Measurements from ENCODE around the gene PLEKHB2. TPM values are rescaled to one million over a fixed set of nuclear protein-coding genes. Genes with fewer than 3 reads are reported as not detected.
"Not testable (repeated sequence)": the region's sequence is repeated elsewhere in the genome, so short reads cannot be mapped to it uniquely, and the experiment has no call there.

The PLEKHB2 gene
- total RNA-seq, 4 donors from 2014 or later = 40.4 to 52.9 (median 44.7) TPM

- no peak for DNase-seq (ENCODE audit: extremely low spot score)
- intact Hi-C loops (cut with DNase I) = no loop called here
- 86% methylated on average over 5 of the region's 5 CpGs for WGBS
- TF ChIP-seq POLR2AphosphoS5 (IDR thresholded peaks at IDR 0.05) (no peak), POLR2A (IDR thresholded peaks at IDR 0.05; ENCODE audit: low read depth) (no peak), EP300 (IDR thresholded peaks at IDR 0.05) (no peak), CTCF (IDR thresholded peaks at IDR 0.05) (no peak)
- Histone ChIP-seq H3K27me3 (no peaks in the 10 kb centered on the region), H3K36me3 (peaks cover 38 to 97% (median 76%) of the 10 kb centered on the region in 4 donors), H3K4me3 (no peak overlapping the region), H3K9me3 (no peaks in the 10 kb centered on the region), H3K4me1 (peaks cover 21 to 39% (median 27%) of the 10 kb centered on the region in 4 donors), H3K27ac (replicated peaks in 1 of 4) (no peak overlapping the region)
Observed at GRCh38 chr2:131076707-131077106, 28.4 kb upstream of the PLEKHB2 start.

- Histone ChIP-seq H3K27ac (replicated peaks in 1 of 4) (no peak overlapping the region), H3K9me3 (no peaks in the 10 kb centered on the region), H3K27me3 (no peaks in the 10 kb centered on the region), H3K36me3 (peaks cover 40 to 97% (median 78%) of the 10 kb centered on the region in 4 donors), H3K4me1 (peaks cover 21 to 39% (median 30%) of the 10 kb centered on the region in 4 donors), H3K4me3 (no peak overlapping the region)
- intact Hi-C loops (cut with DNase I) = no loop called here
- no peak for TF ChIP-seq CTCF (IDR thresholded peaks at IDR 0.05)
- no peak for TF ChIP-seq POLR2A (IDR thresholded peaks at IDR 0.05; ENCODE audit: low read depth)
- no peak for TF ChIP-seq POLR2AphosphoS5 (IDR thresholded peaks at IDR 0.05)
- TF ChIP-seq EP300 (IDR thresholded peaks at IDR 0.05) = no peak
- DNase-seq (ENCODE audit: extremely low spot score) = no peak
- 85% methylated on average over 11 of the region's 11 CpGs for WGBS
Observed at GRCh38 chr2:131077182-131077846, 27.8 kb upstream of the PLEKHB2 start.

GRCh38 chr2:131077966-131078365 lies 27.2 kb upstream of the PLEKHB2 start:
- WGBS = 80% methylated on average over 3 of the region's 3 CpGs
- Histone ChIP-seq H3K27me3 (no peaks in the 10 kb centered on the region), H3K4me1 (peaks cover 21 to 39% (median 30%) of the 10 kb centered on the region in 4 donors), H3K36me3 (peaks cover 41 to 93% (median 76%) of the 10 kb centered on the region in 4 donors), H3K9me3 (no peaks in the 10 kb centered on the region), H3K4me3 (no peak overlapping the region), H3K27ac (replicated peaks in 1 of 4) (no peak overlapping the region)
- DNase-seq (ENCODE audit: extremely low spot score) = no peak
- intact Hi-C loops (cut with DNase I) = no loop called here
- TF ChIP-seq POLR2AphosphoS5 (IDR thresholded peaks at IDR 0.05) (no peak), POLR2A (IDR thresholded peaks at IDR 0.05; ENCODE audit: low read depth) (no peak), CTCF (IDR thresholded peaks at IDR 0.05) (no peak), EP300 (IDR thresholded peaks at IDR 0.05) (no peak)

- DNase-seq (ENCODE audit: extremely low spot score); H3K27ac ChIP-seq (replicated peaks in 1 of 4); H3K9me3 ChIP-seq; intact Hi-C loops (cut with DNase I); H3K4me3 ChIP-seq; H3K27me3 ChIP-seq: not testable (repeated sequence)
- H3K4me1 ChIP-seq = peaks cover 11 to 33% (median 29%) of the 10 kb centered on the region in 4 donors
- WGBS = 94% methylated on average over 6 of the region's 6 CpGs
- peaks cover 41 to 79% (median 66%) of the 10 kb centered on the region in 4 donors for H3K36me3 ChIP-seq
Observed at GRCh38 chr2:131079931-131080330, 25.2 kb upstream of the PLEKHB2 start.

GRCh38 chr2:131081190-131081589 lies 23.9 kb upstream of the PLEKHB2 start:
- H3K36me3 ChIP-seq = peaks cover 33 to 79% (median 62%) of the 10 kb centered on the region in 4 donors
- no peak overlapping the region for H3K4me3 ChIP-seq
- intact Hi-C loops (cut with DNase I) = no loop called here
- DNase-seq (ENCODE audit: extremely low spot score) = no peak
- H3K27me3 ChIP-seq = no peaks in the 10 kb centered on the region
- H3K27ac ChIP-seq (replicated peaks in 1 of 4) = no peak overlapping the region
- H3K4me1 ChIP-seq = peaks cover 23 to 38% (median 35%) of the 10 kb centered on the region in 4 donors
- WGBS = 93% methylated on average over 4 of the region's 4 CpGs
- no peaks in the 10 kb centered on the region for H3K9me3 ChIP-seq
- TF ChIP-seq POLR2A (IDR thresholded peaks at IDR 0.05; ENCODE audit: low read depth) (no peak), CTCF (IDR thresholded peaks at IDR 0.05) (no peak), EP300 (IDR thresholded peaks at IDR 0.05) (no peak), POLR2AphosphoS5 (IDR thresholded peaks at IDR 0.05) (no peak)

Measured in esophagus muscularis mucosa (tissue), 4 donors.